OCI-LY1 (cell line): ENCODE data around the gene FAM89A.

Experiments used
- EZH2 ChIP-seq: fragments of 200-600 bp; sonication (generic), shearing (Covaris generic); IDR thresholded peaks from 2 replicates; pipeline ENCODE4 v1.8.0; 2017; ENCODE audit warnings: borderline replicate concordance, mixed run types, mild to moderate bottlenecking, antibody characterized with exemption, low read length, moderate library complexity, mixed read lengths
- TF ChIP-seq, protein P1 (sequence below): fragments of 200-600 bp; sonication (generic), shearing (Covaris generic); IDR thresholded peaks from 2 replicates; pipeline ENCODE4 v1.5.1; 2017; ENCODE audit warnings: mild to moderate bottlenecking, antibody characterized with exemption, low read length, moderate library complexity, mixed read lengths

DNA sequence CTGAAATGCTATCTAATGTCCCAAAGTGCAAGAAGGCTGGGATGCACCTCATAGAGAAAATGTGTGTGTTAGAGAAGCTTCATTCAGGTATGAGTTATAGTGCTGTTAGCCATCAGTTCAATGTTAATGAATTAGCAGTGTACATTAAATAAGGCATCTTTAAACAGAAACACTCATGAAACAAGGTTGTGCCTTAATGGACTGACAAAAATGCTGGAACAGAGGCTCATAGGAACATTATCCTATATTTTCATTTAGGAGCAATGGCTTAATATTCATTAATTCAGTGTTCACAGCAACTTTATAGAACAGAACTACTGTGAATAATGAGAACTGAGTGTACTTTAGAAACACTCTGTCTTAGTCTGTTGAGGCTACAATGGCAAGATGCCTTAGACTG lies 15.2 kb upstream of the FAM89A start:
- TF ChIP-seq, protein P1, sequence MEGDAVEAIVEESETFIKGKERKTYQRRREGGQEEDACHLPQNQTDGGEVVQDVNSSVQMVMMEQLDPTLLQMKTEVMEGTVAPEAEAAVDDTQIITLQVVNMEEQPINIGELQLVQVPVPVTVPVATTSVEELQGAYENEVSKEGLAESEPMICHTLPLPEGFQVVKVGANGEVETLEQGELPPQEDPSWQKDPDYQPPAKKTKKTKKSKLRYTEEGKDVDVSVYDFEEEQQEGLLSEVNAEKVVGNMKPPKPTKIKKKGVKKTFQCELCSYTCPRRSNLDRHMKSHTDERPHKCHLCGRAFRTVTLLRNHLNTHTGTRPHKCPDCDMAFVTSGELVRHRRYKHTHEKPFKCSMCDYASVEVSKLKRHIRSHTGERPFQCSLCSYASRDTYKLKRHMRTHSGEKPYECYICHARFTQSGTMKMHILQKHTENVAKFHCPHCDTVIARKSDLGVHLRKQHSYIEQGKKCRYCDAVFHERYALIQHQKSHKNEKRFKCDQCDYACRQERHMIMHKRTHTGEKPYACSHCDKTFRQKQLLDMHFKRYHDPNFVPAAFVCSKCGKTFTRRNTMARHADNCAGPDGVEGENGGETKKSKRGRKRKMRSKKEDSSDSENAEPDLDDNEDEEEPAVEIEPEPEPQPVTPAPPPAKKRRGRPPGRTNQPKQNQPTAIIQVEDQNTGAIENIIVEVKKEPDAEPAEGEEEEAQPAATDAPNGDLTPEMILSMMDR, result no peak
- no peak for TF ChIP-seq EZH2
